Measurements from ENCODE around the gene CELF2.

The CELF2 gene

GRCh38 chr10:11004144-11005077 is 13.3 kb upstream of the CELF2 start:
- no peak for DNase-seq (ENCODE audit: low read depth)

GRCh38 chr10:11005725-11006427 is 11.8 kb upstream of the CELF2 start:
- DNase-seq (ENCODE audit: low read depth) = no peak

- no peak for DNase-seq (ENCODE audit: low read depth)
These were observed 11.2 kb upstream of the CELF2 start for GRCh38 chr10:11006428-11006825.

GRCh38 chr10:11007476-11008020 is 10.1 kb upstream of the CELF2 start:
- no peak for DNase-seq (ENCODE audit: low read depth)

GRCh38 chr10:11009471-11010308 is 8.0 kb upstream of the CELF2 start:
- DNase-seq (ENCODE audit: low read depth) = no peak

- no peak for DNase-seq (ENCODE audit: low read depth)
These were observed 7.1 kb upstream of the CELF2 start for GRCh38 chr10:11010582-11010981.

GRCh38 chr10:11011436-11011835 is 6.2 kb upstream of the CELF2 start:
- DNase-seq (ENCODE audit: low read depth) = no peak

- no peak for DNase-seq (ENCODE audit: low read depth)
These were observed 5.7 kb upstream of the CELF2 start for GRCh38 chr10:11011984-11012383.

- no peak for DNase-seq (ENCODE audit: low read depth)
These were observed 5.0 kb upstream of the CELF2 start for GRCh38 chr10:11012421-11013295.

GRCh38 chr10:11013836-11014235 is 3.8 kb upstream of the CELF2 start:
- DNase-seq (ENCODE audit: low read depth) = no peak

GRCh38 chr10:11014671-11015445 is 2.8 kb upstream of the CELF2 start:
- DNase-seq (ENCODE audit: low read depth) = no peak

- DNase-seq (ENCODE audit: low read depth) = no peak
These were observed 2.2 kb upstream of the CELF2 start for GRCh38 chr10:11015446-11015934.

- no peak for DNase-seq (ENCODE audit: low read depth)
These were observed 587 bp upstream of the CELF2 start for GRCh38 chr10:11017000-11017569.

- no peak for DNase-seq (ENCODE audit: low read depth)
These were observed 765 bp downstream of the CELF2 start for GRCh38 chr10:11018432-11018841.

- DNase-seq (ENCODE audit: low read depth) = no peak
These were observed 1.4 kb downstream of the CELF2 start for GRCh38 chr10:11018855-11019631.

GRCh38 chr10:11019724-11020547 is 2.3 kb downstream of the CELF2 start:
- no peak for DNase-seq (ENCODE audit: low read depth)

GRCh38 chr10:11020548-11020942 is 2.9 kb downstream of the CELF2 start:
- no peak for DNase-seq (ENCODE audit: low read depth)

GRCh38 chr10:11022213-11022612 is 4.5 kb downstream of the CELF2 start:
- no peak for DNase-seq (ENCODE audit: low read depth)
